Natural killer cell (primary cell): ENCODE measurements around the gene MARK3. TPM values are rescaled to one million over a fixed set of nuclear protein-coding genes. Genes with fewer than 3 reads are reported as not detected.

ENCODE experiments used
- ATAC-seq, 3 donors: fragments of 150-1000 bp in 2 of 3; fragments of 200-7000 bp in 1 of 3; cut with Tn5 transposase; 1 replicate in 1 of 3; 2 replicates in 2 of 3; pipeline ENCODE4 v1.10.0; 2021; ENCODE audit warnings: mild to moderate bottlenecking in 2 of 3, moderate library complexity in 2 of 3
- DNase-seq, 2 donors: peaks; one replicate each; pipeline versions ENCODE4 v3.0.0 to v3.0.0-alpha.2; 2013 to 2021; ENCODE audit warnings: mixed read lengths in 1 of 2
- H3K27ac ChIP-seq: one replicate; pipeline ENCODE4 v1.5.1; 2013; ENCODE audit warnings: mild to moderate bottlenecking, low read length
- H3K27me3 ChIP-seq: one replicate; pipeline ENCODE4 v1.6.1; 2013; ENCODE audit warnings: low read length; ENCODE audit not compliant: control insufficient read depth, insufficient read depth
- H3K36me3 ChIP-seq: one replicate; pipeline ENCODE4 v1.6.1; 2013; ENCODE audit warnings: low read length; ENCODE audit not compliant: control insufficient read depth, insufficient read depth
- H3K4me1 ChIP-seq: one replicate; pipeline ENCODE4 v1.6.1; 2013; ENCODE audit warnings: low read length; ENCODE audit not compliant: control insufficient read depth, insufficient read depth
- H3K4me3 ChIP-seq: one replicate; pipeline ENCODE4 v1.5.1; 2013; ENCODE audit warnings: low read length
- H3K9me3 ChIP-seq: one replicate; pipeline ENCODE4 v1.6.1; 2013; ENCODE audit warnings: low read length; ENCODE audit not compliant: control insufficient read depth, insufficient read depth
- H3K27ac Mint-ChIP-seq, 2 donors: one replicate each; pipeline ENCODE4 v1.8.0; 2022; ENCODE audit warnings: mild to moderate bottlenecking in 2 of 2, mixed read lengths in 2 of 2, moderate library complexity in 1 of 2
- H3K27me3 Mint-ChIP-seq, 2 donors: one replicate each; pipeline ENCODE4 v1.8.0; 2022; ENCODE audit warnings: low read depth in 2 of 2, mixed read lengths in 2 of 2
- H3K36me3 Mint-ChIP-seq: one replicate; pipeline ENCODE4 v1.8.0; 2022; ENCODE audit warnings: mixed read lengths
- H3K4me1 Mint-ChIP-seq, 2 donors: one replicate each; pipeline ENCODE4 v1.8.0; 2022; ENCODE audit warnings: mixed read lengths in 2 of 2
- H3K4me3 Mint-ChIP-seq: one replicate; pipeline ENCODE4 v1.8.0; 2022; ENCODE audit warnings: mild to moderate bottlenecking, moderate library complexity, mixed read lengths
- H3K9me3 Mint-ChIP-seq, 2 donors: one replicate each; pipeline ENCODE4 v1.8.0; 2022; ENCODE audit warnings: mixed read lengths in 2 of 2
- WGBS: methylation state at CpG from one replicate; pipeline ENCODE4 v1.1.7; 2013; ENCODE audit warnings: missing lambda C conversion rate; ENCODE audit not compliant: insufficient coverage; 5-methylcytosine and 5-hydroxymethylcytosine counted together
- intact Hi-C: fragments of 100-400 bp; cut with micrococcal nuclease; formaldehyde crosslinking; loops from one replicate; pipeline ENCODE4 v1.14.2; 2022
- total RNA-seq, 4 donors: library from RNA; stranded (reverse); fragments of 120-200 nt in 1 of 4; gene quantifications; one replicate each; pipeline versions ENCODE4 v1.2.3 to v1.2.4, GENCODE V29; 2013 to 2022
- TF ChIP-seq, protein P1 (sequence below): fragments of 200-600 bp; IDR thresholded peaks from one replicate; pipeline ENCODE4 v1.8.0; 2022; ENCODE audit warnings: antibody characterized with exemption

Gene MARK3
- total RNA-seq, 3 donors from 2014 or later (not counting 1 experiment from before 2014, with no cell fraction given): 138 to 167 (median 152) TPM

DNA sequence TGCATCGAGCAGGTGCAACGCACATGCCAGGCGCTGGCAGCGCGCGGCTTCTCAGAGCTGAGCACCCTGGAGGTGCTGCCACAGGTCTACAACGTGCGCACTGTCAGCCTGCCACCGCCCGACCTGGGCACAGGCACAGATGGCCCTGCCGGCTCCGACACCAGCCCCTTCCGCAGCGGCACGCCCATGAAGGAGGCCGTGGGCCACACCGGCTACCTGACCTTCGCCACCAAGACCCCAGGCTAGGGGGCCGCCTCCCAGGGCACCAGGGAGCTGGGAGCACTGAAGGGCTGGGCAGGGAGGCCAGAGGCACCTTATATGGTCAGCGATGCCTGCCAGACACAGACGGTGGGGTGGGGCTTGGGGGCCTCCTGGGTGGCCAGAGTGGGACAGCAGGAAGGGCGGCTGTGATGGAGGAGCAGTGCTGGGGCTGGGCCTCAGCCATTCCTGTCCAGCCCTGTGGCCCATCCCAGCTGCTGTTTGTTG, 149.4 kb downstream of the MARK3 start:
- 94% methylated on average over 22 of the region's 22 CpGs for WGBS
- no peak overlapping the region for H3K27ac Mint-ChIP-seq
- H3K4me1 ChIP-seq: peaks cover 16% of the 10 kb centered on the region
- DNase-seq: no peak
- no peaks in the 10 kb centered on the region for H3K36me3 Mint-ChIP-seq
- TF ChIP-seq, protein P1, sequence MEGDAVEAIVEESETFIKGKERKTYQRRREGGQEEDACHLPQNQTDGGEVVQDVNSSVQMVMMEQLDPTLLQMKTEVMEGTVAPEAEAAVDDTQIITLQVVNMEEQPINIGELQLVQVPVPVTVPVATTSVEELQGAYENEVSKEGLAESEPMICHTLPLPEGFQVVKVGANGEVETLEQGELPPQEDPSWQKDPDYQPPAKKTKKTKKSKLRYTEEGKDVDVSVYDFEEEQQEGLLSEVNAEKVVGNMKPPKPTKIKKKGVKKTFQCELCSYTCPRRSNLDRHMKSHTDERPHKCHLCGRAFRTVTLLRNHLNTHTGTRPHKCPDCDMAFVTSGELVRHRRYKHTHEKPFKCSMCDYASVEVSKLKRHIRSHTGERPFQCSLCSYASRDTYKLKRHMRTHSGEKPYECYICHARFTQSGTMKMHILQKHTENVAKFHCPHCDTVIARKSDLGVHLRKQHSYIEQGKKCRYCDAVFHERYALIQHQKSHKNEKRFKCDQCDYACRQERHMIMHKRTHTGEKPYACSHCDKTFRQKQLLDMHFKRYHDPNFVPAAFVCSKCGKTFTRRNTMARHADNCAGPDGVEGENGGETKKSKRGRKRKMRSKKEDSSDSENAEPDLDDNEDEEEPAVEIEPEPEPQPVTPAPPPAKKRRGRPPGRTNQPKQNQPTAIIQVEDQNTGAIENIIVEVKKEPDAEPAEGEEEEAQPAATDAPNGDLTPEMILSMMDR: no peak
- no peaks in the 10 kb centered on the region for H3K9me3 Mint-ChIP-seq
- H3K9me3 ChIP-seq: no peaks in the 10 kb centered on the region
- ATAC-seq: no peak
- no peak overlapping the region for H3K4me3 Mint-ChIP-seq
- H3K4me1 Mint-ChIP-seq: peaks cover 7 to 27% of the 10 kb centered on the region in 2 donors
- peaks cover 0 to 2% of the 10 kb centered on the region in 2 donors for H3K27me3 Mint-ChIP-seq
- H3K36me3 ChIP-seq: peaks cover 7% of the 10 kb centered on the region
- intact Hi-C loops: no loop called here
- no peak overlapping the region for H3K27ac ChIP-seq
- no peaks in the 10 kb centered on the region for H3K27me3 ChIP-seq
- no peak overlapping the region for H3K4me3 ChIP-seq

DNA sequence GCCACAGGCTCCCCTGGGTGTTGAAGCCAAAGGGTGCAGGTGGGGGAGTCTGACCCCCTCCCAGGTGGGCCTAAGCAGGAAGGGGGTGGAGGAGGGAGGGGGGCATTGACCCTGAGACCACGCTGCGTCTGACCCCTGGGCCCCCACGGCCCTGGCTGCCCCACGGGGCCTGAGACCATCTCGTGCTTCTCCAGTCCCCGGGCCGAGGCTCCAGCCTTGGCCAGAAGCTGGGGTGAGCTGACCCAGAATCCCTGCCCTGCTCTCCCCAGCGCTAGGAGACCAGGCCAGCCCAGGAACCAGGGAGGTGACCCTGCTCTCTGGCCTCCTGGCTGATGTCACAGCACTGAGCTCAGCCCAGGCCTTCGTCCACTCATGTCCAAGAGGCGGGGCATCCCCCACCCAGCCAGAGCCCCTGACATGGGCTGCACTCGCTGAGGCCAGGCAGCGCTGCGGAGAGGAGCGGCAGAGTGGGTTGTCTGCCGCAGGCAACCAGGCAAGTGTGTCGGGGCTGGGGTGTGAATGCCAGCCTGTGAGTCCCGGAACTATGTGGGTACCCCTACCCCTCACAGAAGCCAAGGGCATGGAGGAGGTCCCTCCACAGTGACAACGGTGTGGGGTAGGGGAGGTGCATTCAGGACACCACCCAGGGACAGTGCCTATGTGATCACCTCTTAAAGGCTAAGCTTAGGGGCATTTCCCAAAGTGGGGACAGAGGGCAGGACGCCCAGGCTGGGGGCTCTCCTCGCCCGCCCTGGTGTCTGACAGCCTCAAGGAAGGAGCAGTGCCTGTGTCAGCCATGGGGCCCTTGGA, 150.1 kb downstream of the MARK3 start:
- WGBS: 96% methylated on average over 20 of the region's 21 CpGs
- Histone ChIP-seq H3K9me3 (no peaks in the 10 kb centered on the region), H3K36me3 (peaks cover 7% of the 10 kb centered on the region), H3K4me3 (no peak overlapping the region), H3K4me1 (peaks cover 9% of the 10 kb centered on the region), H3K27me3 (no peaks in the 10 kb centered on the region), H3K27ac (no peak overlapping the region)
- H3K9me3 Mint-ChIP-seq: no peaks in the 10 kb centered on the region
- peaks cover 0 to 2% of the 10 kb centered on the region in 2 donors for H3K27me3 Mint-ChIP-seq
- DNase-seq (no peak), ATAC-seq (no peak)
- no peak overlapping the region for H3K4me3 Mint-ChIP-seq
- TF ChIP-seq, protein P1: no peak
- intact Hi-C loops: no loop called here
- no peaks in the 10 kb centered on the region for H3K36me3 Mint-ChIP-seq
- peaks cover 3 to 21% of the 10 kb centered on the region in 2 donors for H3K4me1 Mint-ChIP-seq
- no peak overlapping the region for H3K27ac Mint-ChIP-seq

DNA sequence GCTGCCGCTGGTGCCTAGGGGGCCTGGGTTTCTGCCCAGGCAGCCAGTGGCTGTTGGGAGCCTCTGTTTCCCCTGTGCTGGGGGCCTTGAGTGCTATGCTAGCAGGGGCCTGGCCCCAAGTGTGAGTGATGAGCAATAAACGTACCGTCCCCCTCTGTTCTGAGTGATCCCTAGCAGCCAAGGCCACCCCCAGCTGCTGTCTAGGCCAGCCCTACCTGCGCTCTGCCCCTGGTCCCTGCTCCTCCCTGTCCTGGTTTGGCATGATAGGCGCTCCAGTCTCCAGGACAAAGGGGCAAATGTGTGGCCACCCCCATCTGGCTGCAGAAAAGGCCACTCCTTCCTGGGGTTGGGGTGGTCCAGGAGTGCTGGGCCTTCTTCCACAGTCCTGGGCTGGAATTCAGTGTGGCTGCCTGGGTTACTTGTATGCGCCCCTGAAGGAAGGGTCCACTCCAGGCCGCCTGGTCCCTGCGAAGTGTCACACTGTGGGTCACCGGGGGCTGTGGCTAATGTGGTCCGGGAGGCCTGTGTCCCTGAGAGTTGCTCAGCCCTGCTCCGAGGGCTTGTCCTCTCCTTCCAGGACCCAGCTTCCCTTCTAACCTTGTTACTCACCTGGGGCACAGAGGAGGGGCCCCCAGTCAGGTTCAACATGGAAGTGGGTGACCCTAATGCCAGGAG, 150.8 kb downstream of the MARK3 start:
- intact Hi-C loops: no loop called here
- Mint-ChIP-seq H3K36me3 (no peaks in the 10 kb centered on the region), H3K4me1 (peaks cover 0 to 14% of the 10 kb centered on the region in 2 donors), H3K4me3 (no peak overlapping the region), H3K9me3 (no peaks in the 10 kb centered on the region), H3K27ac (no peak overlapping the region), H3K27me3 (peaks cover 0 to 2% of the 10 kb centered on the region in 2 donors)
- no peaks in the 10 kb centered on the region for H3K27me3 ChIP-seq
- DNase-seq: no peak
- no peak overlapping the region for H3K27ac ChIP-seq
- H3K4me1 ChIP-seq: peaks cover 1% of the 10 kb centered on the region
- ATAC-seq: no peak
- 89% methylated on average over 11 of the region's 11 CpGs for WGBS
- TF ChIP-seq, protein P1: no peak
- peaks cover 7% of the 10 kb centered on the region for H3K36me3 ChIP-seq
- H3K4me3 ChIP-seq: no peak overlapping the region
- H3K9me3 ChIP-seq: no peaks in the 10 kb centered on the region
